Activated CD8-positive, alpha-beta memory T cell treated with anti-CD3 and anti-CD28 coated beads, Interleukin-2, amount 50 U/mL, for 48 hours (primary cell): ENCODE results near the gene PTPRM.

Experiments
- DNase-seq: peaks from one replicate; pipeline ENCODE4 v3.0.0-alpha.2; 2020

PTPRM gene

DNA sequence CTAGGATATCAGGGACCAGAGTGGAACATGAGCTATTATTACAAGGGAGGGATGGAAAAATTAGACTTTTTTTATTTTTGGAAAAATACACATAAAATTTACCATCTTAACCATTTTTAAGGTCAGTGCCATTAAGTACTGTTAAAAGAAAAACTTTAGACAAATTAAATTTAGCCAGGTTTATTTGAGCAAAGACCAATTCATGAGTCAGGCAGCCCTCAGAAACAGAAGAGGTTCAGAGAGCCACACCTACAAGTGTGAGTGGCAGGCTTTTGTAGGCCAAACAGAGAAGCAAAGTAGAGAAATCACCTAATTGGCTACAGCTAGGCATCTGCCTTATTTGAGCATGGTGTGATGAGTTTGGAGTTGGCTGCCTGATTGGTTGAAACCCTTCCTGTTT is 740.8 kb downstream of the PTPRM start:
- no peak for DNase-seq

GRCh38 chr18:8313043-8313442 is 745.9 kb downstream of the PTPRM start:
- no peak for DNase-seq

DNA sequence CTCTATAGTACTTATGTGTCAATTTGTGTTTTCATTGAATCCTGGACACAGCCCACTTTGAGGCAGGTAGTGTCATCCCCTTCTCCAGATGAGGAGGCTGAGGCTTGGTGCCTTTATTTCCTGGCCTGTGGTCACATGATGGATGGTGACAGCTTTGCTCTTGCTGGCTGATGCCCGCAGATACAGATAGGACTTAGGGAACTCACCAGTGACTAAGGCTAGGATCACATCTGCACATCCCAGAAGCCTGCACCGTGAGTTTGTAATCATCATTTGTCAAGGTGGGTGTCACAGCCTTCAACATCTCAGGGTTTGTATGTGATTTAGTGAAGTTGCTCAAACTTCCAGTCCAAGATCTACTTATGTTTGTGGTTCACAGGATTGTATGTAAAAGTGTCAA is 747.0 kb downstream of the PTPRM start:
- no peak for DNase-seq

DNA sequence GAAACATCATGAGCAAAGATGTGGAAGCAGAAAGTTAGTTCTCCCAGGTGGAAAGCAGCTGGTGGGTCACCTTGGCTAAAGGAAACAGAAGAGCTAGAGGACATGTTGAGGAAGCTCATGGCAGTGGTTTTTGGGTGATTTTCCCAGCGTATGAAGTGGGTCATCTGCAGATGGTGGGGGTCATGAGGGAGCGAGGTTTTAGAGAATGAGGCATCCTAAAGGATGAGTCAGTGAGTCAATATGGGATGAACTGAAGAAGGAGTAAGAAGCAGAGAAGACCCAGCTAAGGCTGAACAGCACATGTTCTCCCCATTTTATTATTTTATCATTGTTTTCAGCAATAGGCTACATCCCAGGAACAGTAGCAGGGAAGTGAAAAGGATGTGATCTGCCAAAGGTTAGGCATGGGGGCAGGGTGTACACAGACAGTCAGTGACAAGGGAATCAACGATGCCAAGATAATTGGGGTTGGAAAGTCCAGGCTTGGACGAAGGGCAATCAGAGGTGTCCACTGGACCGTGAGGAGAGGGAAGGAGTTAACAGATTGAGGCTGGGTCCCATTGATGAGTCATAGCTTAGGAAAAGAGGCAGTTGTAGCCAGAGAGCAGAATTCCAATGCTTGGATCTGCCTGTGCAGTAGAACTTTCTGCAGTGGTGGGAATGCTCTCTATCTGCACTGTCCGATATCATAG is 752.8 kb downstream of the PTPRM start:
- DNase-seq = no peak

GRCh38 chr18:8322486-8322885 is 755.4 kb downstream of the PTPRM start:
- no peak for DNase-seq

GRCh38 chr18:8324343-8325065 is 757.4 kb downstream of the PTPRM start:
- no peak for DNase-seq

- no peak for DNase-seq
Measured at GRCh38 chr18:8326763-8327394, 759.8 kb downstream of the PTPRM start.

DNA sequence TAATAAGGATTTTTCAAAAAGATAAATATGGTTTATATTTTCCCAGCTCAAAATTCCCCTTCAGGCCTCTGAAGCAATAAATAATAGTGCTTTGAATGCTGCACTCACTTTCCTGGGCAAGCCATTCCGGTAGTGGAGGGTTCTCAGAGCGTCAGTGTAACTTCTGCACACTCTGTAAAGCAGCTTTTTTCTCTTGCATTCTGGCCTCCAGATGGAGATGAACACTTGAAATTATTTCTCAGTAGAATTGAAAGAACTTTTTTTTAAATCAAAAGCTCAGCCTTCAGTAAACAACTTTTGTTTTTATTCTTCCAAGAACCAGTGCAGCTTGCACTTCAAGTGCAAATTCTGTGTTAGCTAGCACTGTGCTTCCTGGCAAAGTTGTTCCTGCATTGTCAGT is 761.0 kb downstream of the PTPRM start:
- no peak for DNase-seq

DNA sequence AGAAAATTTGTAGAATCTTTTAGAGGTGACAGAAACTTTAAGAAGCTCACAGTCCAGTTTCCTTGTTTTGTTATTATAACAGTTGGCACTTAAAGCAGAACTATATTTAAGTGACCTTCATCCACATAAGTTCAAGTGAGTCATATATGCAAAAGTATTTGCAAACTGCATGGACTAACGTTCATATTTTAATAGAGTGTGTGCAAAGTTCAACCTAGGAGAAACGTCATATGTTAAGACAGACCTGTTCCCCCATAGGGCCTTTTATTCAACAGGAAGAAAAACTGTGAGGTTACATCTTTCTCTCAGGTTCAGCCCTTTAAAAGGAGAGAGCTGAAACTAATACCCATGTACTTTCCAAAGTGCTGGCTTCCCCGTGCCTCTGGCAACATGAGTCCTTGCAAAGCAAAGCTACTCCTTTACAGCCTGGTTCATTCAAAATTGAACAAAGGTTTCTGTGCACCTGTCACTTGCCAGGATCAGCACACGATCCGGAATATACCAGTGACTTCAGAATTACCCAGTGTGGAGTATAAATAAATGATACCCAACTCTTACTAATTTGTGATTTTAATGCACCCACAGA is 762.2 kb downstream of the PTPRM start:
- no peak for DNase-seq

- no peak for DNase-seq
Measured at GRCh38 chr18:8330575-8330974, 763.5 kb downstream of the PTPRM start.

GRCh38 chr18:8332286-8332685 is 765.2 kb downstream of the PTPRM start:
- DNase-seq = no peak

DNA sequence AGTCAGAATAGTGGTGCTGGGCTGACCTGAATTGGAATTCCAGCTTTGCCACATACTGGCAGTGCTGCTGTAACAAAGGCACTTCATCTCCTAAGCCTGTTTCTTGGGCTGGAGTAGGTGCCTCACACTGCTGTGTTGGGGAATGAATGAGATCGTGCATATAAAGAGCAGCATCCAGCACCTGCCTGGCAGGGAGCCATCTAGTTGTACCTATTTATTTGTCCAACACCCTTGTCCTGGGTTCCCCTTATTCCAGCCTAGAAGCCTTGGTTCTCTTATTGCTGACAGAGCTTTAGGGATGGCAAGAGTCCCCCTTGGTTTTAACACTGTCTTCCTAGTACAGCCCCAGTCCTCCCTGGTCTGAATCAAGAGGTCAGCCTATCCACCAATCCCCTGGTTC is 766.8 kb downstream of the PTPRM start:
- no peak for DNase-seq

- DNase-seq = no peak
Measured at GRCh38 chr18:8337211-8337610, 770.1 kb downstream of the PTPRM start.

GRCh38 chr18:8339210-8339609 is 772.1 kb downstream of the PTPRM start:
- DNase-seq = no peak

DNA sequence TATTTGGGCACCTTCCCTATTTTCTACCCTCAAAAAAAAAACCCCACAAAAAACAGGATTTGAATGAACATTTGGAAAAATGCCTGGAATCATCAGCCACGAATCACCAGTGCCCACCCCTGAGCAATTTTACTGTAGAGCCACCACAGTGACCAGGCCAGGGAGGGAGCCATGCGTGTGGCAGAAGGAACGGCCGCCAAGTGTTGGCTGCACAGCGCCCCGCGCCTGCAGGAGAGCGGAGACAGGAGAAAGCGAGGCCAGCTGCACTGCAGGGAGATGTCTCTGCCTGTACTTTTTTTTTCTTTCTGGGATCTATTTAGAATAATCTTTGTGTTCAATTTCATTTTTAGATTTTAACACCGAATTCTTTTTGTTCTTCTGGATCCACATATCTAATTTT is 772.8 kb downstream of the PTPRM start:
- no peak for DNase-seq

- no peak for DNase-seq
Measured at GRCh38 chr18:8341481-8342230, 774.5 kb downstream of the PTPRM start.

- no peak for DNase-seq
Measured at GRCh38 chr18:8348051-8348720, 781.1 kb downstream of the PTPRM start.

DNA sequence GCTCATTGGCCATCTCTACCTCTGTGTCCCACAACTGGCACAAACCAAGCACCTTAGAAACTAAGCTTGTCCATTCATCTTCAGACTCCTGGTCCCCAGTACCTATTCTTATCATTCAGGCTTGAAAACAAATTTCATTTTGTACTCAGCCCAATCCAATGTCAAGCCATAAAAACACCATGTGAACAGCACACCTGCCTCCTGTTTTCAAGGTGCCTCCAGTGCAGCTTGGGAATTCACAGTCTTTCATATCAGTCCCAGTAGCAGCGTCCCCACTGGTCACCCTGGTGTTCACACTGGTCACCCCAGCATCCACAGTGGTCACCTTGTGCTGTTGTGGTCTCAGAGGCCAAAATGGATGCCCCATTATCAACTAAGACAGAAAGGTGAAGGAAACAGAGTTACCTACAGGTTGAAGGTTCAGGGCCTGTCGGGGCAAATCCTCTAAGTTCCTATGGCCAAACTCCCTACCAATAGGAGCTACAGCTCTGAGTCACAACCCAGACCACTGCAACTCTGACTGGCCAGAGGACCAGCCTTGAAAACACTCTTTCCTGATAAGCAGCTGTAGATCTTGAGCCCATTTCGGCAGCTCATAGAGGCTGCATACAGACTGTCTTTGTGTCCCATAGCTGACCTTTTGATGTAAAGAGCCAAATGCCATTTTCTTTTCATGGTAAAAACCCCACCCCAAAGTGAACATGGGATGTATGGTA is 782.6 kb downstream of the PTPRM start:
- DNase-seq = no peak

DNA sequence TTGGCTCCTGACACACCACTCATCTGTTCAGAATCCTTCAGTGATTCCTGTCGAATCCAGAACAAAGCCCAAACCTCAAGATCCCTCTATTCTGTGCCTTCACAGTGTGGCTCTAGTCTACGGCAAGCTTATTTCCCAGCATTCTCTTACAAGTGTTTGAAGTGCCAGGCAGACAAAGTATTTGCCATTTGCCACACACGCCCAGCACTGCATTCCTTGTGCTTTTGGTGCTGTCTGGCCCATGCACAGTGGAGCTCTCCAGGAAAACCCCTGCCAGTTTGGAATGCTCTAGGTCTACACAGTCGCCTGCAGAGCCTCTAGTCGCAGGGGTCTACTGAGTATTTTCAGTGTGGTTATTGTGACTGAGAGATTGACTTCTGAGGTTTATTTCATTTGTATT is 783.5 kb downstream of the PTPRM start:
- no peak for DNase-seq

DNA sequence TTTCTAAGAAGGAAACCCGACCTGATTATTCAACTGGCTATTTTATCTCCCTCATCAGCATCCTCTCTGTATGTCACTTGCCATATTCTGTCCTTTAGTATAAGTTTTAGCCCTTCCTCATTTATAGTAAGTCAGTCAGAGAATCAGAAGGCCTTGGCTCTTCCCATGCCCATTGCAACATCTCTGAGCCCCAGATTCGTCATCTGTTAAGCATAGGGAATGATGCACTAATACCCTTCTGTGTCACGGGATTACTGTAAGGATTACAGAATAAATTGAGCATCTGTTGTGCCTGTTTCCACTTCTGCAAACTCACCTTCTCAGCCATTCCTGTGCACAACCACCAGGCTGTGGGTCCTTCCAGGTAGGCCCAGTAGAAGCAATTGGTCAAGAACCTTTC is 784.0 kb downstream of the PTPRM start:
- DNase-seq = no peak

GRCh38 chr18:8354304-8354703 is 787.2 kb downstream of the PTPRM start:
- DNase-seq = no peak

- DNase-seq = no peak
Measured at GRCh38 chr18:8356001-8356400, 788.9 kb downstream of the PTPRM start.
